ENCODE measurements around the gene DNAH3.

- TF ChIP-seq EZH2 (IDR thresholded peaks at IDR 0.05; ENCODE audit: borderline replicate concordance, low read length) (no peak), CTCF (IDR thresholded peaks at IDR 0.05; ENCODE audit: low read length) (no peak)
Measured at GRCh38 chr16:21128991-21129390, 21.7 kb downstream of the DNAH3 start.

All from OCI-LY1 (cell line).